Nephron (organoid): Measurements from ENCODE around the gene IL1F10.
"Not testable (repeated sequence)": the region's sequence is repeated elsewhere in the genome, so short reads cannot be mapped to it uniquely, and the experiment has no call there.

Experiments used
- H3K27ac Mint-ChIP-seq, 3 experiments: 2 replicates each; pipeline ENCODE4 v1.8.0; 2020; ENCODE audit warnings: mixed read lengths in 3 of 3, mild to moderate bottlenecking in 2 of 3, moderate library complexity in 1 of 3
- H3K27me3 Mint-ChIP-seq: 2 replicates; pipeline ENCODE4 v1.8.0; 2021; ENCODE audit warnings: low read depth, mild to moderate bottlenecking, moderate library complexity, mixed read lengths
- H3K36me3 Mint-ChIP-seq: 2 replicates; pipeline ENCODE4 v1.8.0; 2020; ENCODE audit warnings: low read depth, mixed read lengths
- H3K4me1 Mint-ChIP-seq: 2 replicates; pipeline ENCODE4 v1.8.0; 2020; ENCODE audit warnings: mixed read lengths
- H3K4me3 Mint-ChIP-seq, 3 experiments: 2 replicates each; pipeline ENCODE4 v1.8.0; 2020; ENCODE audit warnings: mild to moderate bottlenecking in 3 of 3, mixed read lengths in 3 of 3, moderate library complexity in 2 of 3
- H3K9me3 Mint-ChIP-seq: 2 replicates; pipeline ENCODE4 v1.8.0; 2020; ENCODE audit warnings: mixed read lengths
- CTCF ChIP-seq, 3 experiments: fragments of 200-600 bp; sonication (generic); IDR thresholded peaks; one replicate each; pipeline ENCODE4 v1.5.0; 2021; ENCODE audit warnings: antibody characterized with exemption in 3 of 3; ENCODE audit not compliant: unreplicated experiment in 3 of 3

IL1F10 gene

DNA sequence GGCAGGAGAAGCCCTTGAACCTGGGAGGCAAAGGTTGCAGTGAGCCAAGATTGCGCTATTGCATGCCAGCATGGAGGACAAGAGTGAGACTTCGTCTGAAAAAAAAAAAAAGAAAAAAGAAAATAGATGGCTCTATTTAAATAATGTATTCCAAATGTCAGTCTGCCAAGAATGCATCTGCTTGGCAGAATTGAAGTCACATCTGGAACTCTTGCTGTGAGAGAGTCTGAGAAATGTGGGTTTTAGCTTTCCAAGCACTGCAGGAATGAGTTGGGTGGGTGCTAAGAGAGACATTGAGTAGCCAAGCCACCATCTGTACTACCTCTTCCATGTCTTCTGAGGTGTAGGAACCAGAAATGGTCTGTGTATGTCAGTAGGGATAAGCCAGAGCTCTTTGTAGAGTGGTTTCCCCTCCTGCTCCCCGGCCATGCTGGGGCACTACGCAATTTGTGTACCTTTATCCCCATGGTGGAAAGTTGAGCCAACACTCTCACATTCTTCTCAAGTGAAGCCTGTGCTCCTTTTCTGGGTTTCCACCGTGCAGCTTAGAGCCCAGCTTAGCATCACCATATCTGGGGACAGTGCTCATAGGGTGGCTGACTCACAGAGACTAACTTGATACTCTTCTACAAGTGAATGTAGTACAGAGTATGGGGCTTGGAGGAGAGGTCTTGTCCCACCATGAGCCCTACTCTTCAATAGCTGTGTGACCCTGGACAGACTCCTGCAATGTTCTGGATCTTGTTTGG lies 25.3 kb downstream of the IL1F10 start:
- Mint-ChIP-seq H3K27ac (no peak overlapping the region), H3K4me1 (no peaks in the 10 kb centered on the region), H3K4me3 (no peak overlapping the region), H3K9me3 (peaks cover 18% of the 10 kb centered on the region), H3K36me3 (no peaks in the 10 kb centered on the region), H3K27me3 (no peaks in the 10 kb centered on the region)
- no peak for TF ChIP-seq CTCF (IDR thresholded peaks at IDR 0.05; ENCODE audit: unreplicated experiment in 3 of 3)

DNA sequence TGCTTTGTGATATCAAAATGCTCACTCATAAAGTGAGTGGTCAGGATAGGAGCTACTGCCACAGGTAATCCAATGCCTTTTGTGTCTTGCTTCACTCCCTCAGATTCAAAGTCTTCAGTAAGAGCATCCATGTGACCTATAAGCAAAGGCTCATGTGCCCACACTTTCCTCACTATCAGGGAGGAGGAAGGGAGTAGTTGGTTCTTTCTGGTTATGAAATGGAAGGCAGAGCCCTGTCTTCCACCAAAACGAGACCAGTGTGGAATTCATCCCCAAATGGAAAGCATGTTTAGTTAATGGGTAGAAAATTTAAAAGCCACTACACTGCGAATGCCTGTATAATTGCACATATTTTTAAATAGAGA lies 25.8 kb downstream of the IL1F10 start:
- no peak for TF ChIP-seq CTCF (IDR thresholded peaks at IDR 0.05; ENCODE audit: unreplicated experiment in 3 of 3)
- no peaks in the 10 kb centered on the region for H3K4me1 Mint-ChIP-seq

GRCh38 chr2:113096306-113096705 lies 28.5 kb downstream of the IL1F10 start:
- not testable (repeated sequence) for H3K27ac Mint-ChIP-seq, H3K4me1 Mint-ChIP-seq, H3K27me3 Mint-ChIP-seq, H3K4me3 Mint-ChIP-seq, H3K36me3 Mint-ChIP-seq
- peaks cover 22% of the 10 kb centered on the region for H3K9me3 Mint-ChIP-seq

More for the DNA sequence above, 25.8 kb downstream of the IL1F10 start:
- Mint-ChIP-seq H3K9me3 (peaks cover 22% of the 10 kb centered on the region), H3K27me3 (no peaks in the 10 kb centered on the region), H3K4me3 (no peak overlapping the region), H3K27ac (no peak overlapping the region), H3K36me3 (no peaks in the 10 kb centered on the region)

GRCh38 chr2:113096842-113097618 lies 29.3 kb downstream of the IL1F10 start:
- not testable (repeated sequence) for H3K4me1 Mint-ChIP-seq, H3K36me3 Mint-ChIP-seq, H3K27ac Mint-ChIP-seq, H3K4me3 Mint-ChIP-seq, H3K27me3 Mint-ChIP-seq
- peaks cover 22% of the 10 kb centered on the region for H3K9me3 Mint-ChIP-seq

GRCh38 chr2:113098041-113098440 lies 30.3 kb downstream of the IL1F10 start:
- peaks cover 22% of the 10 kb centered on the region for H3K9me3 Mint-ChIP-seq
- H3K27me3 Mint-ChIP-seq = peaks cover 9% of the 10 kb centered on the region
- no peaks in the 10 kb centered on the region for H3K36me3 Mint-ChIP-seq
- no peak overlapping the region for H3K27ac Mint-ChIP-seq
- no peaks in the 10 kb centered on the region for H3K4me1 Mint-ChIP-seq
- H3K4me3 Mint-ChIP-seq = no peak overlapping the region
- no peak for TF ChIP-seq CTCF (IDR thresholded peaks at IDR 0.05; ENCODE audit: unreplicated experiment in 3 of 3)

DNA sequence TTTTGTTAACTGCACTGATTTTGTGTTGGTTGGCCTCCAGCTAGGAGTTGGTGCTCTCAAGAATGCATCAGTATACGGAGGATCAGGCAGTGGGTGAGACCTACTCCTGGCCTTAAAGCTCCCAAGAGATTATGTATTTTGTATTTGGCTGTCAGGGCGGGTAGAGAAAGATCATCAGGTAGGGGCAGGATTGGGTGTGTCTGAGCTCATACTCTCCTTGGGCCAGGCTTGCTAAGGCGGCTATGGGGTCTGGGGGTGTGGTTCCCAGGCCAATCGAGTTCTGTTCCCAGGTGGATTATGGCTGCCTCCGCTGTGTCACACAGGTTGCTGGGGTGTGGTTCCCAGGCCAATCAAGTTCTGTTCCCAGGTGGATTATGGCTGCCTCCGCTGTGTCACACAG lies 30.8 kb downstream of the IL1F10 start:
- Mint-ChIP-seq H3K9me3 (peaks cover 22% of the 10 kb centered on the region), H3K4me1 (no peaks in the 10 kb centered on the region), H3K4me3 (no peak overlapping the region), H3K27ac (no peak overlapping the region), H3K36me3 (no peaks in the 10 kb centered on the region), H3K27me3 (peaks cover 9% of the 10 kb centered on the region)
- no peak for TF ChIP-seq CTCF (IDR thresholded peaks at IDR 0.05; ENCODE audit: unreplicated experiment in 3 of 3)

DNA sequence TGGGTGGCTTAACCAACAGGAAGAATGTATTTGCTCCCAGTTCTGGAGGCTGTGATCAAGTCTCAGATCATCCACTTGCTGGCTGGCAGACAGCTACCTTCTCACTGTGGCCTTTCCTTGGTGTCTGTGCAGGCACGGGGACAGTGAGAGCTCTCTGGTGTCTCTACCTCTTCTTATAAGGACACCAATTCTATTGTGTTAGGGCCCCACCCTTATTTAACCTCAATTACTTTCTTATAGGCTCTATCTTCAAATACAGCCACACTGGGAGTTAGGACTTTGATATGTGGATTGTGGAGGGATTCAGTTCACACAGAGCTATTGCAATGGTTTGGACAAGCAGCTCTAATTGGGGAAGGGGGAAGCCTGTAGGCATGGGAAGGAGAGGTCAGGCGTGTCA lies 34.4 kb downstream of the IL1F10 start:
- peaks cover 9% of the 10 kb centered on the region for H3K27me3 Mint-ChIP-seq
- TF ChIP-seq CTCF (IDR thresholded peaks at IDR 0.05; ENCODE audit: unreplicated experiment in 3 of 3) = no peak
- no peak overlapping the region for H3K27ac Mint-ChIP-seq
- H3K9me3 Mint-ChIP-seq = peaks cover 10% of the 10 kb centered on the region
- no peaks in the 10 kb centered on the region for H3K4me1 Mint-ChIP-seq
- no peaks in the 10 kb centered on the region for H3K36me3 Mint-ChIP-seq
- no peak overlapping the region for H3K4me3 Mint-ChIP-seq
